Nephron progenitor cell (in vitro differentiated cells): ENCODE measurements around the gene SGK2.

Experiments
- DNase-seq: peaks from one replicate; pipeline ENCODE4 v3.0.0; 2021
- H3K27ac Mint-ChIP-seq: 2 replicates; pipeline ENCODE4 v1.8.0; 2021; ENCODE audit warnings: mild to moderate bottlenecking, moderate library complexity, mixed read lengths
- H3K27me3 Mint-ChIP-seq: 2 replicates; pipeline ENCODE4 v1.8.0; 2021; ENCODE audit warnings: mild to moderate bottlenecking, low read depth, mixed read lengths; ENCODE audit not compliant: poor library complexity
- H3K36me3 Mint-ChIP-seq: 2 replicates; pipeline ENCODE4 v1.8.0; 2021; ENCODE audit warnings: low read depth, mixed read lengths
- H3K4me1 Mint-ChIP-seq: 2 replicates; pipeline ENCODE4 v1.8.0; 2021; ENCODE audit warnings: mixed read lengths
- H3K4me3 Mint-ChIP-seq: 2 replicates; pipeline ENCODE4 v1.8.0; 2021; ENCODE audit warnings: mild to moderate bottlenecking, moderate library complexity, mixed read lengths
- H3K9me3 Mint-ChIP-seq: 2 replicates; pipeline ENCODE4 v1.8.0; 2021; ENCODE audit warnings: mild to moderate bottlenecking, moderate library complexity, mixed read lengths
- CTCF ChIP-seq: fragments of 200-600 bp; sonication (generic); IDR thresholded peaks from 2 replicates; pipeline ENCODE4 v1.5.0; 2021; ENCODE audit warnings: antibody characterized with exemption

Gene SGK2

GRCh38 chr20:43549416-43550065 is 9.3 kb upstream of the SGK2 start:
- TF ChIP-seq CTCF: no peak
- Mint-ChIP-seq H3K36me3 (peaks cover 36% of the 10 kb centered on the region), H3K27ac (no peak overlapping the region), H3K4me1 (peaks cover 7% of the 10 kb centered on the region), H3K27me3 (peaks cover 7% of the 10 kb centered on the region), H3K9me3 (peaks cover 22% of the 10 kb centered on the region), H3K4me3 (no peak overlapping the region)
- no peak for DNase-seq

GRCh38 chr20:43550456-43550855 is 8.4 kb upstream of the SGK2 start:
- H3K9me3 Mint-ChIP-seq: peaks cover 21% of the 10 kb centered on the region
- no peak for DNase-seq
- peaks cover 7% of the 10 kb centered on the region for H3K4me1 Mint-ChIP-seq
- peaks cover 34% of the 10 kb centered on the region for H3K36me3 Mint-ChIP-seq
- no peak overlapping the region for H3K27ac Mint-ChIP-seq
- TF ChIP-seq CTCF: no peak
- H3K27me3 Mint-ChIP-seq: peaks cover 7% of the 10 kb centered on the region
- no peak overlapping the region for H3K4me3 Mint-ChIP-seq

- Mint-ChIP-seq H3K4me1 (peaks cover 23% of the 10 kb centered on the region), H3K9me3 (no peaks in the 10 kb centered on the region), H3K27ac (no peak overlapping the region), H3K4me3 (no peak overlapping the region), H3K36me3 (no peaks in the 10 kb centered on the region), H3K27me3 (peaks cover 11% of the 10 kb centered on the region)
- DNase-seq: no peak
- TF ChIP-seq CTCF: no peak
Observed at GRCh38 chr20:43554369-43554768, 4.5 kb upstream of the SGK2 start.

GRCh38 chr20:43559147-43559987 is 540 bp downstream of the SGK2 start:
- TF ChIP-seq CTCF: no peak
- no peak for DNase-seq
- H3K27me3 Mint-ChIP-seq: peaks cover 14% of the 10 kb centered on the region
- peak overlapping the region; percentile 12 for H3K4me3 Mint-ChIP-seq
- peak overlapping the region; percentile 29 for H3K27ac Mint-ChIP-seq
- no peaks in the 10 kb centered on the region for H3K9me3 Mint-ChIP-seq
- H3K4me1 Mint-ChIP-seq: peaks cover 30% of the 10 kb centered on the region
- no peaks in the 10 kb centered on the region for H3K36me3 Mint-ChIP-seq

GRCh38 chr20:43560974-43561373 is 2.1 kb downstream of the SGK2 start:
- peak overlapping the region; percentile 31 for H3K27ac Mint-ChIP-seq
- DNase-seq: no peak
- peaks cover 14% of the 10 kb centered on the region for H3K27me3 Mint-ChIP-seq
- no peaks in the 10 kb centered on the region for H3K9me3 Mint-ChIP-seq
- no peak for TF ChIP-seq CTCF
- H3K4me3 Mint-ChIP-seq: no peak overlapping the region
- H3K4me1 Mint-ChIP-seq: peaks cover 30% of the 10 kb centered on the region
- no peaks in the 10 kb centered on the region for H3K36me3 Mint-ChIP-seq

GRCh38 chr20:43563429-43563828 is 4.6 kb downstream of the SGK2 start:
- no peak for TF ChIP-seq CTCF
- H3K27ac Mint-ChIP-seq: no peak overlapping the region
- no peaks in the 10 kb centered on the region for H3K36me3 Mint-ChIP-seq
- peaks cover 16% of the 10 kb centered on the region for H3K4me1 Mint-ChIP-seq
- DNase-seq: no peak
- no peaks in the 10 kb centered on the region for H3K9me3 Mint-ChIP-seq
- H3K4me3 Mint-ChIP-seq: no peak overlapping the region
- peaks cover 16% of the 10 kb centered on the region for H3K27me3 Mint-ChIP-seq
